GM12878 (cell line): Measurements from ENCODE around the gene AZGP1.

Source experiments
- ATF7 ChIP-seq: fragments of 450-650 bp; IDR thresholded peaks from 2 replicates; pipeline ENCODE4 v1.6.1; 2016; ENCODE audit warnings: low read depth, mild to moderate bottlenecking
- EP300 ChIP-seq, 2 experiments: fragments of 150-350 bp in 1 of 2; IDR thresholded peaks; 2 replicates each; pipeline ENCODE4 v1.6.1; 2011 to 2012; ENCODE audit warnings: low read depth in 2 of 2, low read length in 2 of 2, borderline replicate concordance in 1 of 2, improper control_type of control experiment in 1 of 2, inconsistent platforms in 1 of 2; ENCODE audit not compliant: control insufficient read depth in 1 of 2
- MYC ChIP-seq: IDR thresholded peaks from 2 replicates; pipeline ENCODE4 v1.6.1; 2011; ENCODE audit warnings: mild to moderate bottlenecking, low read length, moderate library complexity, inconsistent platforms; ENCODE audit not compliant: insufficient read depth, insufficient replicate concordance, insufficient read length, severe bottlenecking
- SMAD1 ChIP-seq: fragments of 450-650 bp; IDR thresholded peaks from 2 replicates; pipeline ENCODE4 v1.6.1; 2018; ENCODE audit warnings: mild to moderate bottlenecking, low read depth; ENCODE audit not compliant: partially characterized antibody
- SREBF2 ChIP-seq: IDR thresholded peaks from 2 replicates; pipeline ENCODE4 v1.6.1; 2012; ENCODE audit warnings: mild to moderate bottlenecking, low read length
- TF ChIP-seq, protein P1 (sequence below): IDR thresholded peaks from 2 replicates; pipeline ENCODE4 v1.6.1; 2012; ENCODE audit warnings: low read depth, low read length, improper control_type of control experiment
- TF ChIP-seq, protein P2 (sequence below), 3 experiments: IDR thresholded peaks in 2 of 3; conservative IDR thresholded peaks in 1 of 3; 2 replicates each; pipeline ENCODE4 v1.5.1; 2011; ENCODE audit warnings: low read depth in 3 of 3, low read length in 3 of 3, mild to moderate bottlenecking in 3 of 3, control low read depth in 2 of 3, moderate library complexity in 2 of 3, inconsistent platforms in 1 of 3, mixed read lengths in 1 of 3; ENCODE audit not compliant: control insufficient read depth in 2 of 3, insufficient read depth in 1 of 3; ENCODE audit errors: extremely low read depth in 1 of 3
- TF ChIP-seq, protein P3 (sequence below): IDR thresholded peaks from 2 replicates; pipeline ENCODE4 v1.6.1; 2012; ENCODE audit warnings: low read depth, low read length, improper control_type of control experiment
- TF ChIP-seq, protein P4 (sequence below): fragments of 450-650 bp; IDR thresholded peaks from 2 replicates; pipeline ENCODE4 v1.6.1; 2017; ENCODE audit warnings: mild to moderate bottlenecking, moderate library complexity
- TF ChIP-seq, protein P5 (sequence below): fragments of 450-650 bp; formaldehyde crosslinking; IDR thresholded peaks from 2 replicates; pipeline ENCODE4 v1.4.0; 2020; ENCODE audit warnings: mild to moderate bottlenecking, moderate library complexity
- TF ChIP-seq, protein P6 (sequence below): fragments of 450-650 bp; IDR thresholded peaks from 2 replicates; pipeline ENCODE4 v1.6.1; 2014; ENCODE audit warnings: mild to moderate bottlenecking

DNA sequence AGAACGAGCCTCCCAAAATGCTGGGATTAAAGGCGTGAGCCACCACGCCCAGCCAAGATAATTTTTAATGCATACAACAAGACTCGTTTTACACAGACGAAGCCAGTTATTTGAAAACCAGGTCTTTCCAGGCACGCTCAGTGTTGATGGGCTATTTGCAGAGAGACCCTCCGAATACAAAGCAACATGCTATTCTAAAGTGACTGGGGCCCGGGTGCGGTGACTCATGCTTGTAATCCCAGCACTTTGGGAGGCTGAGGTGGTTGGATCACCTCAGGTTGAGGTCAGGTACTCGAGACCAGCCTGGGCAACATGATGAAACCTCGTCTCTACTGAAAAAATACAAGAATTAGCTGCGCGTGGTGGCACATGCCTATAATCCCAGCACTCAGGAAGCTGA is 795 bp upstream of the AZGP1 start:
- TF ChIP-seq SREBF2 (no peak), SMAD1 (no peak), ATF7 (no peak), MYC (no peak), EP300 (IDR thresholded peaks at IDR 0.05; ENCODE audit: borderline replicate concordance in 1 of 2, control insufficient read depth in 1 of 2, low read depth in 2 of 2, low read length in 2 of 2) (no peak)
- TF ChIP-seq, protein P1, sequence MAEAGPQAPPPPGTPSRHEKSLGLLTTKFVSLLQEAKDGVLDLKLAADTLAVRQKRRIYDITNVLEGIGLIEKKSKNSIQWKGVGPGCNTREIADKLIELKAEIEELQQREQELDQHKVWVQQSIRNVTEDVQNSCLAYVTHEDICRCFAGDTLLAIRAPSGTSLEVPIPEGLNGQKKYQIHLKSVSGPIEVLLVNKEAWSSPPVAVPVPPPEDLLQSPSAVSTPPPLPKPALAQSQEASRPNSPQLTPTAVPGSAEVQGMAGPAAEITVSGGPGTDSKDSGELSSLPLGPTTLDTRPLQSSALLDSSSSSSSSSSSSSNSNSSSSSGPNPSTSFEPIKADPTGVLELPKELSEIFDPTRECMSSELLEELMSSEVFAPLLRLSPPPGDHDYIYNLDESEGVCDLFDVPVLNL = no peak
- TF ChIP-seq, protein P2, sequence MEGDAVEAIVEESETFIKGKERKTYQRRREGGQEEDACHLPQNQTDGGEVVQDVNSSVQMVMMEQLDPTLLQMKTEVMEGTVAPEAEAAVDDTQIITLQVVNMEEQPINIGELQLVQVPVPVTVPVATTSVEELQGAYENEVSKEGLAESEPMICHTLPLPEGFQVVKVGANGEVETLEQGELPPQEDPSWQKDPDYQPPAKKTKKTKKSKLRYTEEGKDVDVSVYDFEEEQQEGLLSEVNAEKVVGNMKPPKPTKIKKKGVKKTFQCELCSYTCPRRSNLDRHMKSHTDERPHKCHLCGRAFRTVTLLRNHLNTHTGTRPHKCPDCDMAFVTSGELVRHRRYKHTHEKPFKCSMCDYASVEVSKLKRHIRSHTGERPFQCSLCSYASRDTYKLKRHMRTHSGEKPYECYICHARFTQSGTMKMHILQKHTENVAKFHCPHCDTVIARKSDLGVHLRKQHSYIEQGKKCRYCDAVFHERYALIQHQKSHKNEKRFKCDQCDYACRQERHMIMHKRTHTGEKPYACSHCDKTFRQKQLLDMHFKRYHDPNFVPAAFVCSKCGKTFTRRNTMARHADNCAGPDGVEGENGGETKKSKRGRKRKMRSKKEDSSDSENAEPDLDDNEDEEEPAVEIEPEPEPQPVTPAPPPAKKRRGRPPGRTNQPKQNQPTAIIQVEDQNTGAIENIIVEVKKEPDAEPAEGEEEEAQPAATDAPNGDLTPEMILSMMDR (IDR thresholded peaks at IDR 0.05 in 2 of 3, conservative IDR thresholded peaks at IDR 0.05 in 1 of 3; ENCODE audit: control insufficient read depth in 2 of 3, extremely low read depth in 1 of 3, insufficient read depth in 1 of 3, low read depth in 3 of 3, low read length in 3 of 3) = no peak
- TF ChIP-seq, protein P3, sequence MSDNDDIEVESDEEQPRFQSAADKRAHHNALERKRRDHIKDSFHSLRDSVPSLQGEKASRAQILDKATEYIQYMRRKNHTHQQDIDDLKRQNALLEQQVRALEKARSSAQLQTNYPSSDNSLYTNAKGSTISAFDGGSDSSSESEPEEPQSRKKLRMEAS = no peak
- TF ChIP-seq, protein P4, sequence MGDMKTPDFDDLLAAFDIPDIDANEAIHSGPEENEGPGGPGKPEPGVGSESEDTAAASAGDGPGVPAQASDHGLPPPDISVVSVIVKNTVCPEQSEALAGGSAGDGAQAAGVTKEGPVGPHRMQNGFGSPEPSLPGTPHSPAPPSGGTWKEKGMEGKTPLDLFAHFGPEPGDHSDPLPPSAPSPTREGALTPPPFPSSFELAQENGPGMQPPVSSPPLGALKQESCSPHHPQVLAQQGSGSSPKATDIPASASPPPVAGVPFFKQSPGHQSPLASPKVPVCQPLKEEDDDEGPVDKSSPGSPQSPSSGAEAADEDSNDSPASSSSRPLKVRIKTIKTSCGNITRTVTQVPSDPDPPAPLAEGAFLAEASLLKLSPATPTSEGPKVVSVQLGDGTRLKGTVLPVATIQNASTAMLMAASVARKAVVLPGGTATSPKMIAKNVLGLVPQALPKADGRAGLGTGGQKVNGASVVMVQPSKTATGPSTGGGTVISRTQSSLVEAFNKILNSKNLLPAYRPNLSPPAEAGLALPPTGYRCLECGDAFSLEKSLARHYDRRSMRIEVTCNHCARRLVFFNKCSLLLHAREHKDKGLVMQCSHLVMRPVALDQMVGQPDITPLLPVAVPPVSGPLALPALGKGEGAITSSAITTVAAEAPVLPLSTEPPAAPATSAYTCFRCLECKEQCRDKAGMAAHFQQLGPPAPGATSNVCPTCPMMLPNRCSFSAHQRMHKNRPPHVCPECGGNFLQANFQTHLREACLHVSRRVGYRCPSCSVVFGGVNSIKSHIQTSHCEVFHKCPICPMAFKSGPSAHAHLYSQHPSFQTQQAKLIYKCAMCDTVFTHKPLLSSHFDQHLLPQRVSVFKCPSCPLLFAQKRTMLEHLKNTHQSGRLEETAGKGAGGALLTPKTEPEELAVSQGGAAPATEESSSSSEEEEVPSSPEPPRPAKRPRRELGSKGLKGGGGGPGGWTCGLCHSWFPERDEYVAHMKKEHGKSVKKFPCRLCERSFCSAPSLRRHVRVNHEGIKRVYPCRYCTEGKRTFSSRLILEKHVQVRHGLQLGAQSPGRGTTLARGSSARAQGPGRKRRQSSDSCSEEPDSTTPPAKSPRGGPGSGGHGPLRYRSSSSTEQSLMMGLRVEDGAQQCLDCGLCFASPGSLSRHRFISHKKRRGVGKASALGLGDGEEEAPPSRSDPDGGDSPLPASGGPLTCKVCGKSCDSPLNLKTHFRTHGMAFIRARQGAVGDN = no peak
- TF ChIP-seq, protein P5, sequence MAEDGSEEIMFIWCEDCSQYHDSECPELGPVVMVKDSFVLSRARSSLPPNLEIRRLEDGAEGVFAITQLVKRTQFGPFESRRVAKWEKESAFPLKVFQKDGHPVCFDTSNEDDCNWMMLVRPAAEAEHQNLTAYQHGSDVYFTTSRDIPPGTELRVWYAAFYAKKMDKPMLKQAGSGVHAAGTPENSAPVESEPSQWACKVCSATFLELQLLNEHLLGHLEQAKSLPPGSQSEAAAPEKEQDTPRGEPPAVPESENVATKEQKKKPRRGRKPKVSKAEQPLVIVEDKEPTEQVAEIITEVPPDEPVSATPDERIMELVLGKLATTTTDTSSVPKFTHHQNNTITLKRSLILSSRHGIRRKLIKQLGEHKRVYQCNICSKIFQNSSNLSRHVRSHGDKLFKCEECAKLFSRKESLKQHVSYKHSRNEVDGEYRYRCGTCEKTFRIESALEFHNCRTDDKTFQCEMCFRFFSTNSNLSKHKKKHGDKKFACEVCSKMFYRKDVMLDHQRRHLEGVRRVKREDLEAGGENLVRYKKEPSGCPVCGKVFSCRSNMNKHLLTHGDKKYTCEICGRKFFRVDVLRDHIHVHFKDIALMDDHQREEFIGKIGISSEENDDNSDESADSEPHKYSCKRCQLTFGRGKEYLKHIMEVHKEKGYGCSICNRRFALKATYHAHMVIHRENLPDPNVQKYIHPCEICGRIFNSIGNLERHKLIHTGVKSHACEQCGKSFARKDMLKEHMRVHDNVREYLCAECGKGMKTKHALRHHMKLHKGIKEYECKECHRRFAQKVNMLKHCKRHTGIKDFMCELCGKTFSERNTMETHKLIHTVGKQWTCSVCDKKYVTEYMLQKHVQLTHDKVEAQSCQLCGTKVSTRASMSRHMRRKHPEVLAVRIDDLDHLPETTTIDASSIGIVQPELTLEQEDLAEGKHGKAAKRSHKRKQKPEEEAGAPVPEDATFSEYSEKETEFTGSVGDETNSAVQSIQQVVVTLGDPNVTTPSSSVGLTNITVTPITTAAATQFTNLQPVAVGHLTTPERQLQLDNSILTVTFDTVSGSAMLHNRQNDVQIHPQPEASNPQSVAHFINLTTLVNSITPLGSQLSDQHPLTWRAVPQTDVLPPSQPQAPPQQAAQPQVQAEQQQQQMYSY (CRISPR knock-in tag) = no peak
- TF ChIP-seq, protein P6, sequence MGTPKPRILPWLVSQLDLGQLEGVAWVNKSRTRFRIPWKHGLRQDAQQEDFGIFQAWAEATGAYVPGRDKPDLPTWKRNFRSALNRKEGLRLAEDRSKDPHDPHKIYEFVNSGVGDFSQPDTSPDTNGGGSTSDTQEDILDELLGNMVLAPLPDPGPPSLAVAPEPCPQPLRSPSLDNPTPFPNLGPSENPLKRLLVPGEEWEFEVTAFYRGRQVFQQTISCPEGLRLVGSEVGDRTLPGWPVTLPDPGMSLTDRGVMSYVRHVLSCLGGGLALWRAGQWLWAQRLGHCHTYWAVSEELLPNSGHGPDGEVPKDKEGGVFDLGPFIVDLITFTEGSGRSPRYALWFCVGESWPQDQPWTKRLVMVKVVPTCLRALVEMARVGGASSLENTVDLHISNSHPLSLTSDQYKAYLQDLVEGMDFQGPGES = no peak
